PC-3 (cell line): ENCODE measurements around the gene ARHGAP26. TPM values are rescaled to one million over a fixed set of nuclear protein-coding genes. Genes with fewer than 3 reads are reported as not detected.

Source experiments
- ATAC-seq: fragments of 200-7000 bp; cut with Tn5 transposase; 2 replicates; pipeline ENCODE4 v1.9.1; 2020; ENCODE audit warnings: mild to moderate bottlenecking, moderate library complexity
- BruUV-seq: library from RNA; stranded (reverse); fragments of 400-500 nt; replicated peaks from 2 replicates; lab custom pipeline; 2021; lab: Mats Ljungman, UMichigan
- CTCF ChIA-PET: fragments of 300-600 bp; sonication (Branson Sonifier 250); formaldehyde crosslinking; loops from one replicate; lab custom pipeline; 2022; ENCODE audit warnings: antibody characterized with exemption; lab: Charles Lee
- POLR2A ChIA-PET: fragments of 300-600 bp; sonication (Branson Sonifier 250); formaldehyde crosslinking; loops from one replicate; lab custom pipeline; 2022; ENCODE audit warnings: antibody characterized with exemption; ENCODE audit not compliant: unreplicated experiment; lab: Charles Lee
- DNase-seq: peaks from one replicate; pipeline ENCODE4 v3.0.0-alpha.2; 2015
- H2AFZ ChIP-seq: fragments of 300-600 bp; sonication (generic); 2 replicates; pipeline ENCODE4 v1.6.0; 2016; ENCODE audit warnings: antibody characterized with exemption, low read length
- H3F3A ChIP-seq: fragments of 300-600 bp; sonication (generic); one replicate; pipeline ENCODE4 v1.6.0; 2017; ENCODE audit warnings: antibody characterized with exemption, low read length, control low read depth, mild to moderate bottlenecking; ENCODE audit not compliant: unreplicated experiment
- H3K27ac ChIP-seq: fragments of 300-600 bp; sonication (generic); 2 replicates; pipeline ENCODE4 v1.5.1; 2016; ENCODE audit warnings: mild to moderate bottlenecking, low read length
- H3K27me3 ChIP-seq: fragments of 300-600 bp; sonication (generic); 2 replicates; pipeline ENCODE4 v1.6.1; 2016; ENCODE audit warnings: low read length, mixed read lengths
- H3K36me3 ChIP-seq: fragments of 300-600 bp; sonication (generic); 2 replicates; pipeline ENCODE4 v1.6.1; 2016; ENCODE audit warnings: low read depth, mixed run types, low read length, mixed read lengths
- H3K4me1 ChIP-seq: fragments of 300-600 bp; sonication (generic); 2 replicates; pipeline ENCODE4 v1.5.1; 2016; ENCODE audit warnings: low read length; ENCODE audit not compliant: insufficient read depth
- H3K4me2 ChIP-seq: fragments of 300-600 bp; sonication (generic); 2 replicates; pipeline ENCODE4 v1.6.0; 2016; ENCODE audit warnings: low read length
- H3K4me3 ChIP-seq: fragments of 300-600 bp; sonication (generic); 2 replicates; pipeline ENCODE4 v1.5.1; 2016; ENCODE audit warnings: mild to moderate bottlenecking, low read length, mixed read lengths
- H3K79me2 ChIP-seq: fragments of 300-600 bp; sonication (generic); 2 replicates; pipeline ENCODE4 v1.6.1; 2017; ENCODE audit warnings: low read length, mixed read lengths
- H3K9ac ChIP-seq: fragments of 300-600 bp; sonication (generic); 2 replicates; pipeline ENCODE4 v1.6.0; 2016; ENCODE audit warnings: mild to moderate bottlenecking, low read length
- H3K9me2 ChIP-seq: fragments of 300-600 bp; sonication (generic); replicated peaks from 2 replicates; pipeline ENCODE4 v1.6.1; 2016; ENCODE audit warnings: mixed run types, low read length, mixed read lengths
- H3K9me3 ChIP-seq: fragments of 300-600 bp; sonication (generic); 2 replicates; pipeline ENCODE4 v1.6.1; 2016; ENCODE audit warnings: low read length, mixed read lengths
- H4K20me1 ChIP-seq: fragments of 300-600 bp; sonication (generic); 2 replicates; pipeline ENCODE4 v1.6.1; 2016; ENCODE audit warnings: low read length, mixed read lengths
- CTCF ChIP-seq: fragments of 300-600 bp; sonication (generic); conservative IDR thresholded peaks from 2 replicates; pipeline ENCODE4 v1.5.1; 2017; ENCODE audit warnings: antibody characterized with exemption, low read depth, mild to moderate bottlenecking, low read length
- EZH2 ChIP-seq: fragments of 300-600 bp; sonication (generic); IDR thresholded peaks from one replicate; pipeline ENCODE4 v1.6.1; 2017; ENCODE audit warnings: antibody characterized with exemption, mild to moderate bottlenecking, low read length; ENCODE audit not compliant: unreplicated experiment
- EZH2phosphoT487 ChIP-seq: fragments of 300-600 bp; sonication (generic); IDR thresholded peaks from 2 replicates; pipeline ENCODE4 v1.6.1; 2018; ENCODE audit warnings: mild to moderate bottlenecking, antibody characterized with exemption, low read length, borderline replicate concordance
- intact Hi-C: fragments of 100-400 bp; cut with micrococcal nuclease; formaldehyde crosslinking; loops from 2 replicates; pipeline ENCODE4 v1.9.0; 2023
- total RNA-seq: library from RNA; depleted of rRNA; stranded (reverse); fragments of >200 nt; gene quantifications from 2 replicates; pipeline ENCODE4 v1.2.3, GENCODE V29; 2014

ARHGAP26 gene
- total RNA-seq, 1 experiment from 2014 or later = 11.7 TPM

GRCh38 chr5:142888469-142889085 lies 118.4 kb downstream of the ARHGAP26 start:
- Histone ChIP-seq H3K4me1 (peaks cover 11% of the 10 kb centered on the region; the same call in 1 of the 2 replicates), H3K4me3 (no peak overlapping the region), H3F3A (no peaks in the 10 kb centered on the region), H4K20me1 (no peaks in the 10 kb centered on the region), H3K27ac (no peak overlapping the region), H3K79me2 (no peaks in the 10 kb centered on the region), H3K4me2 (no peak overlapping the region), H3K27me3 (no peaks in the 10 kb centered on the region), H2AFZ (no peak overlapping the region), H3K9me2 (no peaks in the 10 kb centered on the region), H3K36me3 (no peaks in the 10 kb centered on the region), H3K9ac (no peak overlapping the region), H3K9me3 (no peaks in the 10 kb centered on the region)
- no peak for TF ChIP-seq EZH2phosphoT487
- peak; percentile 78 for TF ChIP-seq CTCF
- BruUV-seq = no TSS peak
- ChIA-PET CTCF (interaction anchor here (0.6 to 1.3 kb wide), 11 partner anchors 12 to 938 kb away, joined by 3 to 15 read pairs (median 4); partner anchors contain the start of gene ARHGAP26), POLR2A (no interaction called here)
- intact Hi-C loops = loop anchor here (1.0 to 10.0 kb wide), 2 partner anchors 144 to 175 kb away; no protein-coding TSS in a partner anchor
- ATAC-seq (peak; percentile 78), DNase-seq (peak; percentile 74)

DNA sequence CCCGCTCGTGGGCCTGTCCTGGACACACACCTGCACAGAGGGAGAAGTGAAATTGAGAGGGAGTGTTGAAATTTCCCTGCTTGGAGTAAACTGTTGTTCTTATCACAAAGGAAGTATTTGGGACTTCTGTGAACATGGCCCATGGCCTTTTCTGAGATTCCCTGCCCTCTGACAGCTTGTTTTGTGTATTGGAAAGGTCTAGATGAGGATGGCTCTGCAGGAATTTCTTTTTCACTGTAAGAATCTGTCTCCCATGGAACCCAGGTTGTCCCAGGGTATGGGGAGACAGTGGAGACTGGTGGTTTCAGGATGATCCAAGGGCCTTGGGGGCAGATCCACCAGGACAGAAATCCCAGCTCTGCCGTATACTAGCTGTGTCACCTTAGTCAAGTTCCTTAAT lies 121.8 kb downstream of the ARHGAP26 start:
- H3K9me3 ChIP-seq = no peaks in the 10 kb centered on the region
- no peak overlapping the region for H2AFZ ChIP-seq
- H3F3A ChIP-seq = no peaks in the 10 kb centered on the region
- no peak overlapping the region for H3K27ac ChIP-seq
- H3K27me3 ChIP-seq = no peaks in the 10 kb centered on the region
- no peak overlapping the region for H3K4me2 ChIP-seq
- no peaks in the 10 kb centered on the region for H4K20me1 ChIP-seq
- ATAC-seq (no peak), DNase-seq (no peak)
- no peaks in the 10 kb centered on the region for H3K79me2 ChIP-seq
- intact Hi-C loops = no loop called here
- H3K36me3 ChIP-seq = 0 out of 2 replicates have a peak, but pooled peaks cover 5% of the 10 kb centered on the region
- BruUV-seq = no TSS peak
- POLR2A ChIA-PET = interaction anchor here (0.6 kb wide), 1 partner anchor 125 kb away, joined by 15 read pairs; no protein-coding TSS in a partner anchor
- CTCF ChIA-PET = no interaction called here
- no peak overlapping the region for H3K4me3 ChIP-seq
- no peak overlapping the region for H3K9ac ChIP-seq
- peaks cover 25% of the 10 kb centered on the region for H3K4me1 ChIP-seq
- no peaks in the 10 kb centered on the region for H3K9me2 ChIP-seq
- TF ChIP-seq CTCF = no peak
- no peak for TF ChIP-seq EZH2
- TF ChIP-seq EZH2phosphoT487 = no peak

DNA sequence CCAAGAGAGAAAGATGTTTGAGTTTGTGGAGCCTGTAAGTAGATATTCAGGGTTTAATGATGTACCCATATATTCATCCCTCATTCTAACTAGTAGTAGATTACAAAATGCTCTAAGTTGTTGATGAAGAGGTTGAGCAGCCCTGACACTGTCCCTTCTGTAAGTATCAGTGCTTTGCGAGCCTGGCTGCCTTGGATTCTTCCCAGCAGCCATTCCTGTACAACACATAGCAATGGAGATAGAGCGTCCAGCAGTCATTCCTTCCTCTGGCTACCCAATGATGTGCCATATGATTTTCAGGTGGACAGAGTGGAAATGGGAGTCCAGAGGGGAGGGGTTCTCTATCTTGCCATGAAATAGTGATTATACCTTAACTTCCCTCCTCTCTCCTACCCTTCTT lies 124.1 kb downstream of the ARHGAP26 start:
- CTCF ChIA-PET = no interaction called here
- BruUV-seq = no TSS peak
- TF ChIP-seq CTCF (no peak), EZH2phosphoT487 (no peak), EZH2 (no peak)

More for the DNA sequence above, 124.1 kb downstream of the ARHGAP26 start:
- H3K27me3 ChIP-seq = no peaks in the 10 kb centered on the region
- H2AFZ ChIP-seq = no peak overlapping the region
- no peaks in the 10 kb centered on the region for H3K79me2 ChIP-seq
- 0 out of 2 replicates have a peak, but pooled peaks cover 5% of the 10 kb centered on the region for H3K36me3 ChIP-seq
- H3K27ac ChIP-seq = no peak overlapping the region
- ATAC-seq (no peak), DNase-seq (no peak)
- intact Hi-C loops = no loop called here
- H3K4me2 ChIP-seq = no peak overlapping the region
- POLR2A ChIA-PET = no interaction called here
- H3K9me3 ChIP-seq = no peaks in the 10 kb centered on the region
- H3F3A ChIP-seq = no peaks in the 10 kb centered on the region
- peaks cover 24% of the 10 kb centered on the region for H3K4me1 ChIP-seq
- H3K4me3 ChIP-seq = no peak overlapping the region
- H3K9me2 ChIP-seq = no peaks in the 10 kb centered on the region
- H3K9ac ChIP-seq = no peak overlapping the region
- no peaks in the 10 kb centered on the region for H4K20me1 ChIP-seq
